Karpas-422 (cell line): Measurements from ENCODE around the gene PRTN3. TPM values are rescaled to one million over a fixed set of nuclear protein-coding genes. Genes with fewer than 3 reads are reported as not detected.
"Not testable (repeated sequence)": the region's sequence is repeated elsewhere in the genome, so short reads cannot be mapped to it uniquely, and the experiment has no call there.

Experiments used
- DNase-seq: peaks from one replicate; pipeline ENCODE4 v3.0.0-alpha.2; 2015
- H2AFZ ChIP-seq: fragments of 200-600 bp; sonication (generic); 2 replicates; pipeline ENCODE4 v1.6.1; 2014; ENCODE audit warnings: antibody characterized with exemption, low read length, mixed read lengths
- H3K27ac ChIP-seq: fragments of 200-600 bp; sonication (generic); 2 replicates; pipeline ENCODE4 v1.5.1; 2014; ENCODE audit warnings: mild to moderate bottlenecking, low read length, moderate library complexity
- H3K27me3 ChIP-seq: fragments of 200-600 bp; sonication (generic); 2 replicates; pipeline ENCODE4 v1.6.1; 2014; ENCODE audit warnings: low read length, mixed read lengths
- H3K36me3 ChIP-seq: fragments of 200-600 bp; sonication (generic); 2 replicates; pipeline ENCODE4 v1.6.1; 2014; ENCODE audit warnings: low read length, mixed read lengths; ENCODE audit not compliant: insufficient read depth
- H3K4me1 ChIP-seq: fragments of 200-600 bp; sonication (generic); 2 replicates; pipeline ENCODE4 v1.6.1; 2014; ENCODE audit warnings: mild to moderate bottlenecking, low read length, mixed read lengths
- H3K4me2 ChIP-seq: fragments of 200-600 bp; sonication (generic); 2 replicates; pipeline ENCODE4 v1.6.1; 2014; ENCODE audit warnings: low read length, low read depth, mild to moderate bottlenecking; ENCODE audit not compliant: poor library complexity, severe bottlenecking
- H3K4me3 ChIP-seq: fragments of 200-600 bp; sonication (generic); 2 replicates; pipeline ENCODE4 v1.5.1; 2014; ENCODE audit warnings: mild to moderate bottlenecking, antibody characterized with exemption, low read length, mixed read lengths
- H3K79me2 ChIP-seq: fragments of 200-600 bp; sonication (generic); 2 replicates; pipeline ENCODE4 v1.6.1; 2014; ENCODE audit warnings: mild to moderate bottlenecking, low read length, mixed read lengths
- H3K9ac ChIP-seq: fragments of 200-600 bp; sonication (generic); 2 replicates; pipeline ENCODE4 v1.6.0; 2014; ENCODE audit warnings: low read length
- H3K9me2 ChIP-seq: fragments of 200-600 bp; sonication (generic), shearing (Covaris generic); replicated peaks from 2 replicates; pipeline ENCODE4 v1.6.0; 2014; ENCODE audit warnings: mild to moderate bottlenecking, low read length, moderate library complexity; ENCODE audit not compliant: insufficient read depth
- H3K9me3 ChIP-seq: fragments of 300-700, 200-600 bp; sonication (generic); 2 replicates; pipeline ENCODE4 v1.6.1; 2014; ENCODE audit warnings: low read length, mixed read lengths
- H4K20me1 ChIP-seq: fragments of 200-600 bp; sonication (generic); 2 replicates; pipeline ENCODE4 v1.6.1; 2014; ENCODE audit warnings: mild to moderate bottlenecking, antibody characterized with exemption, low read length, low read depth; ENCODE audit not compliant: insufficient read depth
- total RNA-seq: library from RNA; depleted of rRNA; stranded (reverse); fragments of >200 nt; shearing (Covaris generic); gene quantifications from 2 replicates; pipeline ENCODE4 v1.2.3, GENCODE V29; 2014; ENCODE audit warnings: low replicate concordance

Gene PRTN3
- total RNA-seq, 1 experiment from 2014 or later: not detected

DNA sequence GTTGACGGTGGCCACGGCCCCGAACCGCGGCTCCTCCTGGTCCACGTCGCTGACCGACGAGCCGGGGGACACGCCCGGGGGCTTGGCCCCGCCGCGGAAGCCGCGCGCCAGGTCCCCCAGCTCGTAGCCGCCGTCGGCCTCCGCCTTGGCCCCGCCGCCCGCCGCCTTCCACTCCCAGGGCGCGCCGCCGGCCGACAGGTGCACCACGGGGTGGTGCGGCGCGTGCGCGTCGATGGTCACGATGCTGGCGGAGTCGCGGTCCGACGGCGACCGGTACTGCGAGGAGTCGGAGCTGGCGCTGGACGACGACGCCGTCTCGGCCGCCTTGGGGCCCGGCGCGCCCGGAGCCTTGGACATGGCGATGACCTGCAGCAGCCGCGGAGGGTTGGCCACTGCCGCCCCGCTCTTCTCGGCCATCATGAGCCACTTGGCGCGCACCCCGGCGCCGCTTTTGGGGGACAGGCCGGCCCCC, 28.0 kb upstream of the PRTN3 start:
- Histone ChIP-seq H3K4me3 (no peak overlapping the region), H3K36me3 (peaks cover 22% of the 10 kb centered on the region), H3K9ac (no peak overlapping the region), H3K27ac (no peak overlapping the region), H3K4me1 (no peaks in the 10 kb centered on the region), H3K9me2 (no peaks in the 10 kb centered on the region; the same call in 1 of the 2 replicates), H3K27me3 (no peaks in the 10 kb centered on the region), H4K20me1 (peaks cover 12% of the 10 kb centered on the region), H2AFZ (no peak overlapping the region), H3K79me2 (no peaks in the 10 kb centered on the region), H3K9me3 (no peaks in the 10 kb centered on the region), H3K4me2 (no peak overlapping the region)
- no peak for DNase-seq

DNA sequence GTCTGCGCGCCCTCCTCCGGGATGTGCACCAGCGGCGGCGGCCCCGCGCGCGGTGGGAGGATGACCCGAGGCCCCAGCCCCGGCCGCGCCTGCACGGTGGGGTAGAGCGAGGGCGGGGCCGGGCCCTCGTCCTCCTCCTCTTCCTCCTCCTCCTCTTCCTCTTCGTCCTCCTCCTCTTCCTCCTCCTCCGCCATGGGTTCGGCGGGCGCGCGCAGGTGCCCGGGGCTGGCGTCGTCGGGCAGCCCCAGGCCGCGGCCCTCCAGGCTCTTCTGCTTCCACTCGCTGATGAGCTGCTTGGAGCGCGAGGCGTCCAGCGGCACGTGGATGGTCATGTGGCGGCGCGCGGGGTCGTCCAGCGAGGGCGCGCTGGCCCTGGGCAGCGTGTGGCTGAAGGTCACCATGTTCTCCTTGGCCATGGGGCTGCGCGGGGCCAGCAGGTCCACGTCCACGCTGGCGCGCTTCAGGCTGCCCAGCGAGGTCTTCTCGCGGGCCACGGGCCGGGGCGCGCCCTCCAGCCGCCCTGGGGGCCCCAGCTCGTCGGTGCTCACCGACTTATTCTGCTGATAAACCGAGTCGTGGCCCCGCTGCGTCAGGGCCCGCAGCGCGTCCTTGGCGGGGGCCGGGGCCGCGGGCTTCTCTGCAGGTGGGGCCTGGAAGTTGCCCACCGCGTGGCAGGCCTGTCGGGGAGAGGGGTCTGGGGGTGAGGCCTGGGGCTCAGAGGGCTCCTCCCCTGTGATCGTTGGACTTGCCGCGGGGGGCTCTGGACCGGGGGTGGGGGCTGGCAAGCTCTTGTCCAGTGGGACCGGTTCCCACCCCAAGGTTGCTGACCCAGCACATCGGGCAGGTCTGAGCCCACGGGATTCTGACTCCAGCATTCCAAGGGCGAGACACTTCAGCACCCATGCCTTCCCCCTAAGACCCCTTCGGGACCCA, 27.3 kb upstream of the PRTN3 start:
- Histone ChIP-seq H3K9ac (no peak overlapping the region), H3K4me3 (no peak overlapping the region), H3K9me3 (no peaks in the 10 kb centered on the region), H3K4me1 (no peaks in the 10 kb centered on the region), H3K36me3 (peaks cover 19% of the 10 kb centered on the region), H3K27ac (no peak overlapping the region), H3K79me2 (no peaks in the 10 kb centered on the region), H3K27me3 (no peaks in the 10 kb centered on the region), H3K4me2 (no peak overlapping the region), H3K9me2 (no peaks in the 10 kb centered on the region; the same call in 1 of the 2 replicates), H4K20me1 (peaks cover 8% of the 10 kb centered on the region; the same call in 1 of the 2 replicates), H2AFZ (no peak overlapping the region)
- no peak for DNase-seq

DNA sequence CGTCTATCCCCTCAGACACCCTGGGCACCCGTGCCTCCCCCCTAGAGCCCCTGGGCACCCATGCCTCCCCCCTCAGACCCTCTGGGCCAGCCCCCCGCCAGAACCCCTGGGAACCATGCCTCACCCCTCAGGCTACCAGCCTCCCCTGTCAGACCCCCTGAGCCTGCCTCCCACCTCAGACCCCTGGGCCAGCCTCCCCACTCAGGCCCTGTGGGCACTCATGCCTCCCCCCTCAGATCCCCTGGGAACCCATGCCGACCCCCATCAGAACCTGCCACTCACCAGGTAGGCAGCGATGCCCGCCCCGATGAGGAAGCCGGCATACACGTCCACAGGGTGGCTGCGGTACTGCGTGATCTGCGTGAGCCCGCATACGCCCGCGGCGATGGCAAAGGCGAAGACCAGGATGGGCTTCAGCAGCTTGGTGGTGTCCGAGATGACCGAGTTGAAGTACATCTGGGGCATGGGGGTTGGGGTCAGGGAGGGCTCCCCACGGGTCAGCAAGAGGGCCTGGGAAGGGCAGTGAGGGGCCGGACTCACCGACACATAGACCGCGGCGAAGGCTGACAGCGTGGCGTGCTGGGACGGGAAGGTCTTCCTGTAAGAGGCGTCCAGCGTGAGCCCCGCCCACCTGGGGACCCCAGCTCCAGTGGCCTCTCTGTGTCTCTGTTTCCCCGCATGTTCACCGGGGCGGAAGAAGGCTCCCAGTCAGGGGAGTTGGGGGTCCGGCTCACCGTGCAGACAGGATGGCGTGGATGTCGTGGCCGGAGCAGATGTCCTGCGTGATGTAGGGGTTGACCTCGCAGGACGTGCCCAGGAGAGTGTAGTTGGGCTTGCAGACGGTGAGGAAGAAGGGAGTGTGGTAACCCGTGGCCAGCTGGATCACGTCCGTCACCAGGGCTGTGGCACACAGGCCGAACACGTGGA, 26.4 kb upstream of the PRTN3 start:
- no peaks in the 10 kb centered on the region for H3K4me1 ChIP-seq
- no peak overlapping the region for H3K4me2 ChIP-seq
- no peak overlapping the region for H3K27ac ChIP-seq
- H2AFZ ChIP-seq: no peak overlapping the region
- H3K27me3 ChIP-seq: no peaks in the 10 kb centered on the region
- H3K9me2 ChIP-seq: no peaks in the 10 kb centered on the region; the same call in 1 of the 2 replicates
- H3K9me3 ChIP-seq: no peaks in the 10 kb centered on the region
- H3K79me2 ChIP-seq: no peaks in the 10 kb centered on the region
- peaks cover 19% of the 10 kb centered on the region for H3K36me3 ChIP-seq
- no peak for DNase-seq
- H3K9ac ChIP-seq: no peak overlapping the region
- H4K20me1 ChIP-seq: peaks cover 6% of the 10 kb centered on the region; the same call in 1 of the 2 replicates
- no peak overlapping the region for H3K4me3 ChIP-seq

DNA sequence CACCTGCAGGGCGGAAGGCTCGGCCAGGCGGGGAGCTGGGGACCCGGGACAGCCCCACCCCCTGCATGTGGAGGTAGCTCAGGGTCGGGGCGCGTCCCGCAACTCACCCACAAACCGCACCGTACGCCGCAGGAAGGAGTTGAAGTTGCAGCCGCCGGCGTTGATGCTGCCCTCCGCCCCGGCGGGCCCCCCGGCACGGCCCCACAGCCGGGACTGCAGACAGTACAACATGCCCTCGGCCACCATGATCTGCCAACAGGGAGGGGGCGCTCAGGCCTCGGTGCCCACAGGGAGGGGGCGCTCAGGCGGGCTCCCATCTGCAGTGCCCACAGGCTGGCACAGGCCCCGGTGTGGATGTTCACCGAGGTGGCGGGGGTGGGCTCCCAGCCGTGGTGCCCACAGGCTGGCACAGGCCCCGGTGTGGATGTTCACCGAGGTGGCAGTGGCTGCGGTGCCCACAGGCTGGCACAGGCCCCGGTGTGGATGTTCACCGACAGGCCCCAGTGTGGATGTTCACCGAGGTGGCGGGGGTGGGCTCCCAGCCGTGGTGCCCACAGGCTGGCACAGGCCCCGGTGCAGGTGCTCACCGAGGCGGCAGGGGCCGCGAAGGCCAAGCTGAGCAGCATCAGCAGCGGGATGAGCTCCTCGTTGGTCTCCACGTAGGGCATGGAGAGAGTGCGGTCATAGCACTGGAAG, 25.6 kb upstream of the PRTN3 start:
- Histone ChIP-seq H3K27ac (no peak overlapping the region), H3K36me3 (peaks cover 11% of the 10 kb centered on the region; the same call in 1 of the 2 replicates), H3K9ac (no peak overlapping the region), H3K27me3 (no peaks in the 10 kb centered on the region), H4K20me1 (no peaks in the 10 kb centered on the region), H3K9me2 (no peaks in the 10 kb centered on the region; the same call in 1 of the 2 replicates), H3K79me2 (no peaks in the 10 kb centered on the region), H3K9me3 (no peaks in the 10 kb centered on the region), H3K4me3 (no peak overlapping the region), H3K4me1 (no peaks in the 10 kb centered on the region), H2AFZ (no peak overlapping the region), H3K4me2 (no peak overlapping the region)
- DNase-seq: no peak

DNA sequence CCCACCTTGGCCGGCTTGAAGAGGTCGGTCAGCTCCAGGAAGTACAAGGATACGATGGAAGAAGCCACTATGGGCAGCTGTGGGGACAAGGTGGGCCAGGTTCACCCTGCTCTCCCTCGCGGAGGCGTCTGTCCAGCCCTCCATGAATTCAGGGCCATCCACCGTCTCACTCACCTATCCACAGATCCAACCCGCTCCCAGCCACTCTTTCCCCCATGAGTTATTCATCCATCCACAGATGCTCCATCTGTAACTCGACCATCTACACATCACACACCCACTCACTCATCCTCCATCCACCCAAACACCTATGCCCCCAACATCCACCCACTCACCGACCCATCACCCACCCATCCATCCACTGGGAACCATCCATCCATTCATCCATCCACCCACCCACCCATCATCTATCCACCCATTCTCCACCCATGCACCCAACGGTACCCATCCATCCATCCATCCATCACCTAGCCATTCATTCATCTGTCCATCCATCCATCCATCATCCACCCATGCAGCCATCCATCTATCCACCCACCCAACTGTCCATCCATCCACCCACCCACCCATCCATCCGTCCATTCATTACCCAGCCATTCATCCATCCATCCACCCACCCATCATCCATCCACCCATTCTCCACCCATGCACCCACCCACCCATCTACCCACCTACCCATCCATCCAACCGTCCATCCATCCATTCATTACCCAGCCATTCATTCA, 24.9 kb upstream of the PRTN3 start:
- Histone ChIP-seq H3K4me3 (no peak overlapping the region), H3K27me3 (no peaks in the 10 kb centered on the region), H2AFZ (no peak overlapping the region), H3K9ac (no peak overlapping the region), H4K20me1 (no peaks in the 10 kb centered on the region), H3K27ac (no peak overlapping the region), H3K9me3 (no peaks in the 10 kb centered on the region), H3K36me3 (peaks cover 5% of the 10 kb centered on the region; the same call in 1 of the 2 replicates), H3K9me2 (no peaks in the 10 kb centered on the region; the same call in 1 of the 2 replicates), H3K79me2 (no peaks in the 10 kb centered on the region), H3K4me2 (no peak overlapping the region), H3K4me1 (no peaks in the 10 kb centered on the region)
- DNase-seq: no peak

DNA sequence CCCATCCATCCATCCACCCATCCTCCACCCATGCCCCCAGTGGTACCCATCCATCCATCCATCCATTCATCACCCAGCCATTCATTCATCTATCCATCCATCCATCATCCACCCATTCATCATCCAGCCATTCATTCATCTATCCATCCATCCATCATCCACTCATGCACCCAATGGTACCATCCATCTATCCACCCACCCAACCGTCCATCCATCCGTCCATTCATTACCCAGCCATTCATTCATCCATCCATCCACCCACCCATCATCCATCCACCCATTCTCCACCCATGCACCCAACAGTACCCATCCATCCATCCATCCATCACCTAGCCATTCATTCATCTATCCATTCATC, 24.3 kb upstream of the PRTN3 start:
- H3K27ac ChIP-seq: no peak overlapping the region
- H4K20me1 ChIP-seq: no peaks in the 10 kb centered on the region
- no peaks in the 10 kb centered on the region; the same call in 1 of the 2 replicates for H3K9me2 ChIP-seq
- H3K9ac ChIP-seq: no peak overlapping the region
- no peaks in the 10 kb centered on the region for H3K27me3 ChIP-seq
- H3K4me3 ChIP-seq: no peak overlapping the region
- peaks cover 5% of the 10 kb centered on the region; the same call in 1 of the 2 replicates for H3K36me3 ChIP-seq
- DNase-seq: no peak
- H3K79me2 ChIP-seq: no peaks in the 10 kb centered on the region
- H3K9me3 ChIP-seq: no peaks in the 10 kb centered on the region
- H2AFZ ChIP-seq: no peak overlapping the region
- no peaks in the 10 kb centered on the region for H3K4me1 ChIP-seq
- H3K4me2 ChIP-seq: no peak overlapping the region

DNA sequence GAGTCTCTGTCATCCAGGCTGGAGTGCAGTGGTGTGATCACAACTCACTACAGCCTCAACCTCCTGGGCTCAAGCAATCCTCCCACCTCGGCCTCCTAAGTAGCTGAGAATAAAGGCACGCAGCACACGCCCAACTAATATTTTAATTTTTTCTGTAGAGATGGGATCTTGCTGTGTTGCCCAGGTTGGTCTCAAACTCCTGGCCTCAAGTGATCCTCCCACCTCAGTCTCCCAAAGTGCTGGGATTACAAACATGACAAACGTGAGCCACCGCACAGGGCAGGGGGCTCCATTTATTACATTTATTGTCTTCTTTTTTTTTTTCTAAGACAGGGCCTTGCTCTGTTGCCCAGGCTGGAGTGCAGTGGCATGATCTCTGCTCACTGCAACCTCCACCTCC, 20.6 kb upstream of the PRTN3 start:
- H3K27me3 ChIP-seq: not testable (repeated sequence)

More for the DNA sequence above, 20.6 kb upstream of the PRTN3 start:
- H3K36me3 ChIP-seq, H4K20me1 ChIP-seq, H3K4me1 ChIP-seq, H3K9ac ChIP-seq, H2AFZ ChIP-seq, H3K9me2 ChIP-seq, DNase-seq, H3K79me2 ChIP-seq, H3K27ac ChIP-seq, H3K9me3 ChIP-seq, H3K4me2 ChIP-seq, H3K4me3 ChIP-seq: not testable (repeated sequence)
